Hepatic stellate cell (primary cell): ENCODE measurements around the gene FOXC1.
A peak's percentile ranks its signal among the peaks of the same experiment; 100 is the strongest.

Experiments used
- DNase-seq: peaks from one replicate; pipeline ENCODE4 v3.0.0; 2011; ENCODE audit warnings: low spot score

FOXC1 gene

DNA sequence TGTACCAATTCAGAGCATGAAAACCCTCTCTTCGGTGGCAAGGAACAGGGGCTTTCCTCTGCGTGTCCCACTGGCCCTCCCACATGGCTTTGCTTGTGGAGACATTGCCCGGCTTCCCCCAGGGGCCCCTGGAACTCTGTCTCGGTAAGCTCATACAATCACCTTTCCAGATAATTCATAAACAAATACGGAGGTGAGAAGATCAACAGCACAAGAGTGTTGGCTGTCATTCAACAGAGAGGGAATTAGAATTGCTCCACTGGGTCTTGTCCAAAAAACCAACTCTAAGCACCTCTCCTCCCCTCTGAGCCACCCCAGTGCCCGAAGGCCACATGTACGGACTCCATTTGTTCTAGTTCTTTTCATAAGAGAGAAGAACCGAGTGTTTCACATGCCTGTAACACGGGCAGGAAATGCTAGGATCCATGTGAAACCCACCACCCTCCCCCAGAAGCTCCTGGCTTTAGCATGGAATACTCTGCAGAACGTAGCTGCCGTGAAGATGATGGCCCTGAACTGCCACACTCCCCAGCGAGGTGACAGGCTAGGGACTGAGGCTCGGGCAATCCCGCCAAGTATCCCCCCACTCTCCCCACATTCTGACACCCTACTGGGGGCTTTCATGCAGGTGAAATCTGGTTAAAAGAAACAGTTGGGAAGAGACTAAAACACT lies 24.6 kb upstream of the FOXC1 start:
- no peak for DNase-seq

DNA sequence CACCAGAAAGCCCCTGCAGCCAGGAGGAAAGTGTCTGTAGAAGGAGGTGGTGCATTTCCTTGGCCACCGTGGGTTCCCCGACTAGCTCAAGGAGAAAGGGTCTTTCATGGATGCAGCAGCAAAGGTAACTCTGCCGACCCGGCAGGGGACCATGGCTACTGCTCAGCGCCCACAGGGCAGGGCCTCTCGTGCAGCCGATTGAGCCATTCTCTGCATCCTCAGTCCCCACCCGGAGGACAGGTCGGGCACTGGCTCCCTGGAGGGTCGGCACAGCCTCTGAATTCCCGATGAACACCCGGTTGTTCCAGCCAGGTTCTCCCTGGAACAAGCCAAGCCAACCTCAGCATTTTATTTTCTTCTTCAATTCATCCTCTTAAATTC lies 24.1 kb upstream of the FOXC1 start:
- DNase-seq = no peak

DNA sequence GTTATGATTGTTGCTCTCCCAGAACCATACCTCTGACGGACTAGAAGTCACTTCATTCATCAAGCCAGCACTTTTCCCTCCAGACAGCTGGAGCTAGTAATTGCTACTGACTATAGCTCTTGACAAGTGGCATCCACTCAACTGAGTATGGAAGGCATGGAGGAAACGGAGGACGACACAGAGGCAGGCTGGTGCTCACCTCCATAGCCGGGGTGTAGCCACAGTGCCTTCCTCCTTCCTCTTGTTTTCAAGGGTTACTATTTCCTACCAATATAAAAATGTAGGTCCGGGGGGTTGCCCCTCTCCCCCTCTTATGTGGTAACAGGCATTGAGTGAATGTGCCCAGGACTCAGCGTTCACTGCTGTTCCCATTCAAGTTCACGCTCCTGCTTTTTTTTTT lies 23.5 kb upstream of the FOXC1 start:
- DNase-seq = no peak

DNA sequence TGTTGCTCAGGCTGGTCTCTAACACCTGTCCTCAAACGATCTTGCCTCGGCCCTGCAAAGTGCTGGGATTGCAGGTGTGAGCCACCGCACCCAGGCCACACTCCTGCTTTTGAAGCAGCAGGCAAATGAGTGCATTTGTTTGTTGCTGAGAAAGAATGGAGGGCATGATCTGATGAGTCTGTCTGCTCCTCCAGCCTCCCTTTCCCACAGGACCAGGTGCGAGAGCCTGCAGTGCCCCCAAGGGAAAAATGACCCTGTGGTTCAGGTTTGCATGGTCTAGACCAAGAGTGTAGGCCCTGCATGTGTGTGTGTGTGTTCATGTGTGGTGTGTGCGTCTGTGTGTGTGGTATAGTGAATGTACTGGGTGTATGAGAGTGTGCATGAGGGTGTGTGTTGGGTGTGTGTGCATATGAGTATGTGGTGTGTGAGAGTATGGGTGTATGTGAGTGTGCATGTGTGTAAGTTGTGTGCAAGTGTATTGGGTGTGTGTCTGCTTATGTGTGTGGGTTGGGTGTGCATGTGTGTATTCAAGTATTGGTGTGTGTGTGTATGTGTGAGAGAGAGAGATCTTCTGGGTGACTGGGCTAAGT lies 22.8 kb upstream of the FOXC1 start:
- no peak for DNase-seq

DNA sequence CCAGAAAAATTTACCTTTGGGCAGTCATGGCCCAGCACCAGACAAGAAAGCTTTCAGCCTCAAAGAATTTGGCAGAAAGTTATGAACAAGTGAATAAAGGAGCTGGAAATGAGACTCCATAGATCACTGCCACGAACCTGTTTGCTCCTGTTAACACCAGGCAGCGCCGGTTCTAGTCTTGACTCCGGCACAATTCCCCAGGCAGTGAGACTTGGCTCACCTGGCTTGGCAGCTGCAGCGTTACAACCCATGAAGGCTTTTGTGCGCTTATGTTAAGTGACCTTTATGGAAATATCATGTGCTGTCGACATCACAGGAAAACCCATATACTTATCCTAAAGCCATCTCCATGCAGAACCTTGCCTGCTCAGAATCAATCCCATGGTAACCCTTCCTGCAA lies 22.2 kb upstream of the FOXC1 start:
- no peak for DNase-seq

GRCh38 chr6:1587977-1588376 lies 21.7 kb upstream of the FOXC1 start:
- DNase-seq = no peak

- DNase-seq = no peak
Measured at GRCh38 chr6:1589208-1589607, 20.5 kb upstream of the FOXC1 start.

DNA sequence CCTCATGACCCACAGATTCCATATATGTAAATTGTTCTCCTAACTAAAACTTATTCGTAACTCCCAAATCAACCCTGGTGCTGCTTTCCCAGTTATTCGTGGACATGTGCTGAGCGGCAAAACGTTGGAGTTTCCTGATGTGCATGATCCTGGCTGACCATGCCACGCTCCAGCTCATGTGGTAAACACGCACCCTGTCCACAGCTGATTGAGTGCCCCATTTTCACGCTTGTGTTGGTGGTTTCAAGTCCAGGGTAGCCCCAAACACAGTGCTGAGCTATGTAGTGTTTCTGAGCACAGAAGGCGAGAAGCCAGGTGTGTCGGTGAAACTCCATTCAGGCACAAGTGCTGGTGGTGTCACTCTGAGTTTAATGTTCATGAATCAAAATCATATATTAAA lies 19.1 kb upstream of the FOXC1 start:
- no peak for DNase-seq

- no peak for DNase-seq
Measured at GRCh38 chr6:1591243-1591642, 18.5 kb upstream of the FOXC1 start.

GRCh38 chr6:1591926-1592325 lies 17.8 kb upstream of the FOXC1 start:
- DNase-seq = no peak

DNA sequence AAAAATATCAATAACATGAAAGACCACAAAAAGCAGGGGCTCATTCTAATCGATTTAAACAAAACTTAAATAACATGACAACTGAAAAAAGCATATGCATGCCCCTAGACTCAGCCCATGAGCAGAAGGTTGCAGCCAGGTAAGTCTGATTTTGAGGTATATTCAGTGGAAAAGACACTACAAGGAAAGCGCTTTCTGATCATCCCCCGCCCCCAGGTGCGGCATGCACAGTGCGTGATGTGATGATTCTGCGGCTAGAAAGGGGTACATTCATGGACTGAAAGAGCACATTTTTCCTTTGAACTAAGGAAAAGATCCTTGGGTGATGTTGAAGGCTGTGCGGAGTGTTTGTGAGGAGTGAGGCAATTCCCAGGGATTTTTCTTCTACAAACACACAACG lies 16.9 kb upstream of the FOXC1 start:
- no peak for DNase-seq

- DNase-seq = no peak
Measured at GRCh38 chr6:1593286-1593957, 16.3 kb upstream of the FOXC1 start.

- no peak for DNase-seq
Measured at GRCh38 chr6:1593958-1594314, 15.8 kb upstream of the FOXC1 start.

DNA sequence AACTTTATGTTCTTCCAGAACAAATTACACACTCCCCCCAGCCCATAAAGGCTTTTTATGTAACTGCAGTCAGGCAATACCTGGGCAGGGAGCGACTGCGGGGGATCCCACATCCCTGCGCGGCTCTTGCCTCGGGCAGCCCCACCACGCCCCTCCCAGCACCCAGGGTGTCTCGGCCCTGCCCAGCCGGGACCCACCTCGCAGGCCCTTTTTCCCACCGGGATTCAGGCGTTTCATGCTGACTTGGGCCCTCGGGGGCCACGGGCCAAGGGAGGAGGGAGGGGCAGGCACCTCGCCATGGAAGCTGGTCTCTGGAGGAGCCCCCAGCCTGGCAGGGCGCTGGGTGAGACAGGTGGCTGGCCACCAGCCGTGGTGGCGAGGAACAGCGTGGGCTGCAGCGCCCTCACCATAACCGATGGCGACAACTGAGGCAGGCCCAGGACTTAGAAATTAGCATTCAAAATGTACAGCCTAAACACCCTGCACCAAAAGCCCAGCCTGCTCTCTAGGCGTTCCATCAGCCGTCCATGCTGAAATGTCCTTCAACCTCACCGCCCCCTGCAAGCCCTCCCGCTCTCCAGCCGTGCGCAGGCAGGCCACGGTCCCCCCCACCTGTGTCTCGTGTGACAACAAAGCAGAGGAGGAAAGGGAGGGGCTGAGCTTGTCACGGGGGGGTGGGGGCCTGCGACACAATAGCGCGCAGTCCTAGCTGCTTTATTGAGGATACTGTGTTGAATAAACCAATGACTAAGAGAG lies 15.1 kb upstream of the FOXC1 start:
- DNase-seq = no peak

DNA sequence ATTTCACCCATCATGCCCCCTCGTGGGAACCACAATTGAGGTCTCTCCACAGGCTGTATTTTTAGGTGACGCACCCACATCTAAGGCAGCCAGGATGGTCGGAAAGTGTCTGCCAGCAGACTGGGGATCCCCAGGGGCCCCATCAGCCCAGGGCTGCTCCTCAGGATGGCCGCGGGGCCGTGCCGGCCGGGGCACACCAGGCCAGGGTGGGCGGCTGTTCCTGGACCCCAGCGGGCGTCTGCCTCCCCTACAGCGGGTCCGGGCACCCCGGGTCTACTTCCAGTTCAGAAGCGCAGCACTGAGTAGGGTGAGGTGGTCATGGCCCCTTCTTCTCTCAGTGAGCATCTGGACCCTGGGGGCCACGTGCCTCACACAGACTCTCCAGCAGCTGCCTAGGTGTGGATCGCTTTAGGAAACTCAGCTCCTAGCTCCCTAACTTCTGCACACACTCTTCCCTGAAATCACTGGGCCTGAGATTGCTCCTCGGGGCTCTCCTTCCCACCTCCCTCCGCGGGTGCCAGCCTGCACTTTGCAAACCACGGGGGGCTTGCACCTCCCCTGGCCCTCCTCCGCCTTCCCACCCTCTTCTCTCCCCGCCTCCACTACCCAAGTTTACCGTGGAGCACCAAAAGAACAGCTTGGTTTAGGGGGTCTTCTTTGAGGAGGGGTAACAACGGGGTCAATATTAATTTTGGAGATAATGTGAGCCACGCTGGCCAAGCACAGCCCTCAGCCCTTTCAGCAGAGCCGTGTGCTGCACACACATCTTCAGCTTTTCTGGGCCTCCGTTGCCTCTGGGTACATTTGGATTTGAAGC lies 14.2 kb upstream of the FOXC1 start:
- no peak for DNase-seq

DNA sequence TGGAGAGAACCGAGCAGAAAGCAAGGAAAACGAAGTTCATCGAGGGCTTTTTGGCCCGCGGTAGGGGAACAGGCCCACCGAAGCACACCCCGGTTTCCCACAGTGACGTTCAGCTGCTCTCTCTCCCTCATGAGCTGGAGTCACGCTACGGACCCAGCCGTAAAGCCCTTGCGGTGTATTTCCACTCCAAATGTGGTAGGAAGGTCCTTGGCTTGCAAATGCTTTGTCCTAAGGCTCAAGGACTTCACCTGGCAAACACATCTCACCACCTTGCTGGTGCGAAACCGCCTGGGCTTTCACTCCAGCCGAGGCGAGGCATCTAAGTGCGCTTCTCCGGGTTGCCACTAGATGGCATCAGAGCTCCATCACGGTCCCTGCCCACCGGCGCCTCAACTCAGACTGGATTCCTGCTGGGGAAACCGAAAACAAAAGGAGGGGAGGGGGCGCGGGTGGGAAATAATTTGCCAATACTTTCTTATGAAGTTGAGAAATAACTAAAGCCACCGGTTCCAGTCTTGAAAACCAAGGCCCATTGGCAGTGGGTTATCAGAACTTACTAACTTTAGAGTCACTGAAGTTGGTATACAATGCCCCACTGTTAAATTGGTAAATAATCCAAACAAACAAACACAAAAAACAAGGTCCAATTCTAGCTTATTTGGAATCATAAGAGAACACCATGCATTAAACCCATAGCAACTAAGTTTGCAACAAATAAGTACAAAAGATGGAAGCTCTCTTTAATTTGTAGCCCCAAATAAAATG lies 13.4 kb upstream of the FOXC1 start:
- DNase-seq = peak; percentile 82

DNA sequence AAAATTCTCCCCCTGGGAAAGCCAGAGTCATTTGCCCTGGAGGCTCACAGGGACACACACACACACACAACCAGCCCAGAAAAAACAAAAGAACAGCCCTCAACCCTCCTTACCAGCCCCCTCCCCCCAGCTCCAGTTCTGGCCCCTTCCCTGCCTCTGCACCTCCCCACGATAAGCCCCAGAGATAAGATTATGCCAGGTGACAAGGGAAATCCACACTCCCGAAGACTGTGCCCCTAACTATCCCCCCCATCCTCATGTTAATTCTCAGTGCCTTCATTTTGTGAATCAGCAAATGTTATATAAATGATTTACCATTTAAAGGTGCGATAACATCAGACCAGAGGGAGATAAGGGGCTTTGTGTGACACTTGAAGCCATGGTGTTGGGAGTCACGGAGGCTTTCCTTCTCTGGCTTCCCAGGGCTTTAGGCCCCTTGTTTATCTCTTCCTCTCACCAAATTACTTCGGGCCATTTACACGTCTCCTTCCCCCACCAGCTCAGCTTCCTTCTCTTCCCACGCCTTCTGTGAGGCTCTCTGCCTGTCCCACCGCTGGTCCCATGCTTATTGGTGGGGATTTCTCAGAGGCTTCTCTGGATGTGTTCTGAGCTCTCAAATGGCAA lies 12.5 kb upstream of the FOXC1 start:
- DNase-seq = no peak

- DNase-seq = no peak
Measured at GRCh38 chr6:1597924-1598323, 11.8 kb upstream of the FOXC1 start.

GRCh38 chr6:1598433-1598832 lies 11.3 kb upstream of the FOXC1 start:
- no peak for DNase-seq

- DNase-seq = no peak
Measured at GRCh38 chr6:1598886-1599285, 10.8 kb upstream of the FOXC1 start.

GRCh38 chr6:1599469-1599868 lies 10.2 kb upstream of the FOXC1 start:
- DNase-seq = no peak
